H1 (cell line): Measurements from ENCODE around the gene PES1. TPM values are rescaled to one million over a fixed set of nuclear protein-coding genes. Genes with fewer than 3 reads are reported as not detected.

Experiments
- polyA plus RNA-seq, 7 experiments: library from polyadenylated mRNA; depleted of rRNA in 3 of 7; stranded (reverse) in 5 of 7; unstranded in 2 of 7; fragments of >200 nt in 5 of 7; fragments of 200-250 nt in 2 of 7; gene quantifications; 1 replicate in 5 of 7; 2 replicates in 1 of 7; 4 replicates in 1 of 7; pipeline versions ENCODE4 v1.2.1 to v1.2.3, GENCODE V29; 2011 to 2013; ENCODE audit warnings: missing spikeins in 2 of 7, mixed read lengths in 2 of 7
- total RNA-seq: library from RNA; stranded (reverse); fragmentation: NEBNext Ultra II Directional; extraction: Animal tissue kit (Norgen Biotek cat#: 25700); gene quantifications from 2 replicates; pipeline ENCODE4 v1.2.1, GENCODE V29; 2021

Gene PES1
- total and polyA plus RNA-seq, 2 of the 8 experiments (the other 6 are each of a cell fraction or from before 2014, with no cell fraction given), result 121 to 191 TPM

Other genes starting within 250 kb of the PES1 start
- 275 and 285 TPM in 2 replicates for gene SF3A1, start 235.0 kb downstream of the PES1 start, total RNA-seq
- gene SF3A1, start 235.0 kb downstream of the PES1 start, polyA plus RNA-seq (2011; rRNA removed), result 27.8 and 83.8 TPM in 2 replicates
- gene CCDC157, start 234.9 kb downstream of the PES1 start, total RNA-seq, result 4.1 and 4.8 TPM in 2 replicates
- gene CCDC157, start 234.9 kb downstream of the PES1 start, polyA plus RNA-seq (2011; rRNA removed), result 8.4 and 9.4 TPM in 2 replicates
- 15.3 and 19.0 TPM in 2 replicates for gene RNF215, start 204.5 kb downstream of the PES1 start, total RNA-seq
- gene RNF215, start 204.5 kb downstream of the PES1 start, polyA plus RNA-seq (2011; rRNA removed), result 13.1 and 16.4 TPM in 2 replicates
- gene SEC14L2, start 194.9 kb downstream of the PES1 start, total RNA-seq, result 2.8 and 4.3 TPM in 2 replicates
- gene SEC14L2, start 194.9 kb downstream of the PES1 start, polyA plus RNA-seq (2011; rRNA removed), result 1.8 and 3.2 TPM in 2 replicates
- gene MTFP1, start 166.1 kb downstream of the PES1 start, total RNA-seq, result 59.8 and 66.4 TPM in 2 replicates
- 98.8 and 120 TPM in 2 replicates for gene MTFP1, start 166.1 kb downstream of the PES1 start, polyA plus RNA-seq (2011; rRNA removed)
- not detected in 2 replicates for gene SEC14L3, start 119.9 kb downstream of the PES1 start, total RNA-seq
- gene SEC14L3, start 119.9 kb downstream of the PES1 start, polyA plus RNA-seq (2011; rRNA removed), result not detected in 2 replicates
- 3.9 and 4.9 TPM in 2 replicates for gene SEC14L4, start 86.2 kb downstream of the PES1 start, total RNA-seq
- gene SEC14L4, start 86.2 kb downstream of the PES1 start, polyA plus RNA-seq (2011; rRNA removed), result 2.6 and 2.9 TPM in 2 replicates
- gene SEC14L6, start 45.2 kb downstream of the PES1 start, total RNA-seq, result 0.63 and 0.80 TPM in 2 replicates
- 1.9 and 2.1 TPM in 2 replicates for gene SEC14L6, start 45.2 kb downstream of the PES1 start, polyA plus RNA-seq (2011; rRNA removed)
- 10.5 and 11.0 TPM in 2 replicates for gene GAL3ST1, start 17.2 kb downstream of the PES1 start, total RNA-seq
- gene GAL3ST1, start 17.2 kb downstream of the PES1 start, polyA plus RNA-seq (2011; rRNA removed), result 32.1 and 32.5 TPM in 2 replicates
- gene TCN2, start 15.3 kb upstream of the PES1 start, total RNA-seq, result 30.0 and 36.2 TPM in 2 replicates
- 87.8 and 91.7 TPM in 2 replicates for gene TCN2, start 15.3 kb upstream of the PES1 start, polyA plus RNA-seq (2011; rRNA removed)
- 5.1 TPM in 2 replicates for gene SLC35E4, start 43.9 kb upstream of the PES1 start, total RNA-seq
- 5.6 and 7.8 TPM in 2 replicates for gene SLC35E4, start 43.9 kb upstream of the PES1 start, polyA plus RNA-seq (2011; rRNA removed)
- gene DUSP18, start 76.0 kb upstream of the PES1 start, total RNA-seq, result 2.6 and 3.6 TPM in 2 replicates
- 7.3 and 8.3 TPM in 2 replicates for gene DUSP18, start 76.0 kb upstream of the PES1 start, polyA plus RNA-seq (2011; rRNA removed)
- gene OSBP2, start 103.0 kb upstream of the PES1 start, total RNA-seq, result 3.4 and 3.7 TPM in 2 replicates
- 3.4 and 4.5 TPM in 2 replicates for gene OSBP2, start 103.0 kb upstream of the PES1 start, polyA plus RNA-seq (2011; rRNA removed)